ENCODE measurements around the gene PARD3B. TPM values are rescaled to one million over a fixed set of nuclear protein-coding genes. Genes with fewer than 3 reads are reported as not detected.

Gene PARD3B
- total RNA-seq, 1 experiment from 2014 or later: 3.6 TPM

GRCh38 chr2:204611764-204612163, 66.5 kb downstream of the PARD3B start:
- Histone ChIP-seq H3K36me3 (ENCODE audit: control insufficient read depth, insufficient read depth, low read length) (no peaks in the 10 kb centered on the region), H3K4me3 (ENCODE audit: low read depth in 2 of 2, low read length in 2 of 2) (no peak overlapping the region), H3K9me3 (ENCODE audit: control insufficient read depth, insufficient read depth, low read depth, low read length) (no peaks in the 10 kb centered on the region), H3K27ac (ENCODE audit: low read length) (no peak overlapping the region), H3K4me1 (ENCODE audit: control insufficient read depth, insufficient read depth, low read length) (no peaks in the 10 kb centered on the region), H3K27me3 (ENCODE audit: control insufficient read depth, insufficient read depth, low read length) (no peaks in the 10 kb centered on the region)
- CTCF ChIA-PET: no interaction called here
- in situ Hi-C loops (cut with HindIII; ENCODE audit: low pct_unique_long_range_greater_than_20kb, low sequenced_read_pairs): no loop called here
- intact Hi-C loops (cut with micrococcal nuclease; ENCODE audit: unreplicated experiment): no loop called here
- ATAC-seq (no peak), DNase-seq (ENCODE audit: low read depth, low spot score) (no peak)
- TF ChIP-seq POLR2AphosphoS5 (IDR thresholded peaks at IDR 0.05; ENCODE audit: low read depth, low read length) (no peak), SIN3A (IDR thresholded peaks at IDR 0.05; ENCODE audit: borderline replicate concordance, insufficient read depth, low read depth, low read length) (no peak), TCF7L2 (IDR thresholded peaks at IDR 0.05; ENCODE audit: low read depth, low read length) (no peak), CTCF (IDR thresholded peaks at IDR 0.05) (no peak)
- TF ChIP-seq, protein P1, sequence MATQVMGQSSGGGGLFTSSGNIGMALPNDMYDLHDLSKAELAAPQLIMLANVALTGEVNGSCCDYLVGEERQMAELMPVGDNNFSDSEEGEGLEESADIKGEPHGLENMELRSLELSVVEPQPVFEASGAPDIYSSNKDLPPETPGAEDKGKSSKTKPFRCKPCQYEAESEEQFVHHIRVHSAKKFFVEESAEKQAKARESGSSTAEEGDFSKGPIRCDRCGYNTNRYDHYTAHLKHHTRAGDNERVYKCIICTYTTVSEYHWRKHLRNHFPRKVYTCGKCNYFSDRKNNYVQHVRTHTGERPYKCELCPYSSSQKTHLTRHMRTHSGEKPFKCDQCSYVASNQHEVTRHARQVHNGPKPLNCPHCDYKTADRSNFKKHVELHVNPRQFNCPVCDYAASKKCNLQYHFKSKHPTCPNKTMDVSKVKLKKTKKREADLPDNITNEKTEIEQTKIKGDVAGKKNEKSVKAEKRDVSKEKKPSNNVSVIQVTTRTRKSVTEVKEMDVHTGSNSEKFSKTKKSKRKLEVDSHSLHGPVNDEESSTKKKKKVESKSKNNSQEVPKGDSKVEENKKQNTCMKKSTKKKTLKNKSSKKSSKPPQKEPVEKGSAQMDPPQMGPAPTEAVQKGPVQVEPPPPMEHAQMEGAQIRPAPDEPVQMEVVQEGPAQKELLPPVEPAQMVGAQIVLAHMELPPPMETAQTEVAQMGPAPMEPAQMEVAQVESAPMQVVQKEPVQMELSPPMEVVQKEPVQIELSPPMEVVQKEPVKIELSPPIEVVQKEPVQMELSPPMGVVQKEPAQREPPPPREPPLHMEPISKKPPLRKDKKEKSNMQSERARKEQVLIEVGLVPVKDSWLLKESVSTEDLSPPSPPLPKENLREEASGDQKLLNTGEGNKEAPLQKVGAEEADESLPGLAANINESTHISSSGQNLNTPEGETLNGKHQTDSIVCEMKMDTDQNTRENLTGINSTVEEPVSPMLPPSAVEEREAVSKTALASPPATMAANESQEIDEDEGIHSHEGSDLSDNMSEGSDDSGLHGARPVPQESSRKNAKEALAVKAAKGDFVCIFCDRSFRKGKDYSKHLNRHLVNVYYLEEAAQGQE (IDR thresholded peaks at IDR 0.05; ENCODE audit: insufficient read depth in 1 of 2, low read depth in 2 of 2, low read length in 1 of 2): no peak
- no TSS peak for BruUV-seq (replicated peaks)
- POLR2A ChIA-PET: no interaction called here

DNA sequence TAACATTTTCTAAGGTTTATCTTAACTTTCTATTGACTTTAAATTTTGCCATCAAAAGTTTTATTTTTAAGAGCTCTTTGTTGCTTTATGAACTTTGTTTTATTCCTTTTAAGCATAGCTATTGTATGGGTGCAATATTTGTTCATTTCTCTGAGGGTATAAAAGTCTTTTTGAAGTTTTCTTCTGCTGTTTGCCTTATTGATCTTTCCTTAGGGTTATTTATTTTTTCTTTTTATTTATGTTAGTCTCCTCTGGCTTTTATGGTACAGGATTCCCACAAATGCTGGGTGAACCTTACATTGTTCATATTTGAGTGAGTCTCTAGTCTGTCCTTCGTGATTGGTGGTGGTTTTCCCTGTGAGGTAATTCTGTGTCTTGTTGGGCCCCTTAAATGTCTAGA, 68.4 kb downstream of the PARD3B start:
- intact Hi-C loops (cut with micrococcal nuclease; ENCODE audit: unreplicated experiment): no loop called here
- Histone ChIP-seq H3K27ac (ENCODE audit: low read length) (no peak overlapping the region), H3K36me3 (ENCODE audit: control insufficient read depth, insufficient read depth, low read length) (no peaks in the 10 kb centered on the region), H3K27me3 (ENCODE audit: control insufficient read depth, insufficient read depth, low read length) (no peaks in the 10 kb centered on the region), H3K9me3 (ENCODE audit: control insufficient read depth, insufficient read depth, low read depth, low read length) (no peaks in the 10 kb centered on the region), H3K4me3 (ENCODE audit: low read depth in 2 of 2, low read length in 2 of 2) (no peak overlapping the region), H3K4me1 (ENCODE audit: control insufficient read depth, insufficient read depth, low read length) (no peaks in the 10 kb centered on the region)
- no peak for TF ChIP-seq CTCF (IDR thresholded peaks at IDR 0.05)
- no peak for TF ChIP-seq TCF7L2 (IDR thresholded peaks at IDR 0.05; ENCODE audit: low read depth, low read length)
- no peak for TF ChIP-seq POLR2AphosphoS5 (IDR thresholded peaks at IDR 0.05; ENCODE audit: low read depth, low read length)
- TF ChIP-seq, protein P1 (IDR thresholded peaks at IDR 0.05; ENCODE audit: insufficient read depth in 1 of 2, low read depth in 2 of 2, low read length in 1 of 2): no peak
- TF ChIP-seq SIN3A (IDR thresholded peaks at IDR 0.05; ENCODE audit: borderline replicate concordance, insufficient read depth, low read depth, low read length): no peak
- BruUV-seq (replicated peaks): no TSS peak
- in situ Hi-C loops (cut with HindIII; ENCODE audit: low pct_unique_long_range_greater_than_20kb, low sequenced_read_pairs): no loop called here
- ChIA-PET CTCF (interaction anchor here (0.7 kb wide), 1 partner anchor 16 kb away, joined by 3 read pairs; no protein-coding TSS in a partner anchor), POLR2A (no interaction called here)
- DNase-seq (ENCODE audit: low read depth, low spot score) (no peak), ATAC-seq (no peak)

Data from Panc1 (cell line).